ENCODE data around the gene ATP2B3. TPM values are rescaled to one million over a fixed set of nuclear protein-coding genes. Genes with fewer than 3 reads are reported as not detected.

The ATP2B3 gene
- total and polyA plus RNA-seq, 9 of the 15 experiments (the other 6 are each of a cell fraction or from before 2014, with no cell fraction given), result 0.04 TPM; not detected in 8

DNA sequence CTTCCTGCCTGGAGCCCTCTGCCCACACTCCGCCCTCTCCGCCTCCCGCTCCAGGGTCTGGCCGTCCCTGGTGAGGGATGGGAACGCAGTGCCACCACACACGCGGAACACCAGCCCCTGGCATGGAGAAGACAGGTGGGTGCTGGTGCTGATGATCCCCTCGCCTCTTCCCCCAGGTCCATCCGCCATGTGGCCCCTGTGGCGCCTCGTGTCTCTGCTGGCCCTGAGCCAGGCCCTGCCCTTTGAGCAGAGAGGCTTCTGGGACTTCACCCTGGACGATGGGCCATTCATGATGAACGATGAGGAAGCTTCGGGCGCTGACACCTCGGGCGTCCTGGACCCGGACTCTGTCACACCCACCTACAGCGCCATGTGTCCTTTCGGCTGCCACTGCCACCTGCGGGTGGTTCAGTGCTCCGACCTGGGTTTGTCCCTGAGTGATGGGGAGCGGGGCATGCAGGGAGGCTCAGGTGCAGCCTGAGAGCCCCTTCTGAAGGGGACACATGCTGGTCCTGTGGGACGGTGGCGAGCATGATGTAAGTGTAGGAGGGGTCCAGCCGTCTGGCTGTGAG is 12.9 kb upstream of the ATP2B3 start (continued):
- TF ChIP-seq, protein P1, sequence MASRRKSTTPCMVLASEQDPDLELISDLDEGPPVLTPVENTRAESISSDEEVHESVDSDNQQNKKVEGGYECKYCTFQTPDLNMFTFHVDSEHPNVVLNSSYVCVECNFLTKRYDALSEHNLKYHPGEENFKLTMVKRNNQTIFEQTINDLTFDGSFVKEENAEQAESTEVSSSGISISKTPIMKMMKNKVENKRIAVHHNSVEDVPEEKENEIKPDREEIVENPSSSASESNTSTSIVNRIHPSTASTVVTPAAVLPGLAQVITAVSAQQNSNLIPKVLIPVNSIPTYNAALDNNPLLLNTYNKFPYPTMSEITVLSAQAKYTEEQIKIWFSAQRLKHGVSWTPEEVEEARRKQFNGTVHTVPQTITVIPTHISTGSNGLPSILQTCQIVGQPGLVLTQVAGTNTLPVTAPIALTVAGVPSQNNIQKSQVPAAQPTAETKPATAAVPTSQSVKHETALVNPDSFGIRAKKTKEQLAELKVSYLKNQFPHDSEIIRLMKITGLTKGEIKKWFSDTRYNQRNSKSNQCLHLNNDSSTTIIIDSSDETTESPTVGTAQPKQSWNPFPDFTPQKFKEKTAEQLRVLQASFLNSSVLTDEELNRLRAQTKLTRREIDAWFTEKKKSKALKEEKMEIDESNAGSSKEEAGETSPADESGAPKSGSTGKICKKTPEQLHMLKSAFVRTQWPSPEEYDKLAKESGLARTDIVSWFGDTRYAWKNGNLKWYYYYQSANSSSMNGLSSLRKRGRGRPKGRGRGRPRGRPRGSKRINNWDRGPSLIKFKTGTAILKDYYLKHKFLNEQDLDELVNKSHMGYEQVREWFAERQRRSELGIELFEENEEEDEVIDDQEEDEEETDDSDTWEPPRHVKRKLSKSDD (conservative IDR thresholded peaks at IDR 0.05; ENCODE audit: low read length), result no peak
- TF ChIP-seq, protein P2, sequence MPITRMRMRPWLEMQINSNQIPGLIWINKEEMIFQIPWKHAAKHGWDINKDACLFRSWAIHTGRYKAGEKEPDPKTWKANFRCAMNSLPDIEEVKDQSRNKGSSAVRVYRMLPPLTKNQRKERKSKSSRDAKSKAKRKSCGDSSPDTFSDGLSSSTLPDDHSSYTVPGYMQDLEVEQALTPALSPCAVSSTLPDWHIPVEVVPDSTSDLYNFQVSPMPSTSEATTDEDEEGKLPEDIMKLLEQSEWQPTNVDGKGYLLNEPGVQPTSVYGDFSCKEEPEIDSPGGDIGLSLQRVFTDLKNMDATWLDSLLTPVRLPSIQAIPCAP (CRISPR knock-in tag; IDR thresholded peaks at IDR 0.05; ENCODE audit: borderline replicate concordance), result no peak
- no peak for TF ChIP-seq KDM1A (IDR thresholded peaks at IDR 0.05)
- no peak for TF ChIP-seq ZNF57 (CRISPR knock-in tag; IDR thresholded peaks at IDR 0.05)
- TF ChIP-seq ZNF431 (CRISPR knock-in tag; IDR thresholded peaks at IDR 0.05), result no peak
- no peak for TF ChIP-seq ZNF197 (CRISPR knock-in tag; IDR thresholded peaks at IDR 0.05; ENCODE audit: low read depth)
- 0 out of 2 replicates have a peak, but pooled peaks have one; percentile 29 for TF ChIP-seq MYC (IDR thresholded peaks at IDR 0.05; ENCODE audit: low read depth, low read length)
- no peak for TF ChIP-seq MYC (CRISPR knock-in tag; IDR thresholded peaks at IDR 0.05; ENCODE audit: borderline replicate concordance, low read depth)

All from K562 (cell line).